GM21723 (cell line): ENCODE data around the gene NFIC.

ENCODE experiments used
- ATAC-seq: cut with Tn5 transposase; IDR thresholded peaks from one replicate; pipeline ENCODE4 v1.9.1; 2021; ENCODE audit warnings: mild to moderate bottlenecking, moderate library complexity; ENCODE audit not compliant: unreplicated experiment

NFIC gene

GRCh38 chr19:3464587-3465235 is 98.3 kb downstream of the NFIC start:
- ATAC-seq = no peak

- ATAC-seq = no peak
These were observed 99.2 kb downstream of the NFIC start for GRCh38 chr19:3465552-3465951.

DNA sequence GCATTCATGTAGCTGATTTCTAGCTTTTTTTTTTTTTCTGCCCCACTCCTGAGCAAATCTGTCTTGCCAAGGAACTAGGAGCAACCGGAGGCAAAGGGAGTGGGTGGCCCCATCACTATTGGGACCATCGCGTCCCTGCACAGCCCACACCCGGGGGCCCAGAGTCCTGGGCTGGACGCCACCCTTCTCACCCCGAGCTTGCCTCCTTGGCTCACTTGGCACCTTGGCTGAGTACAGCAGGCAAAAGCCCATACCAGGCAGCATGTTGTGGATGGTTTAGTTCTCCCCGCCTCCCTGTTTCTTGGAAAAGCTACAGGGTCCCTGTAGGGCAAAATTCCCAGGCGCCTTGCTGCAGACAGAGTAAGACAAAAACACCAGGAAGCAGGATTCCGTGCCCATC is 100.3 kb downstream of the NFIC start:
- ATAC-seq = no peak

- no peak for ATAC-seq
These were observed 101.2 kb downstream of the NFIC start for GRCh38 chr19:3467437-3468198.

DNA sequence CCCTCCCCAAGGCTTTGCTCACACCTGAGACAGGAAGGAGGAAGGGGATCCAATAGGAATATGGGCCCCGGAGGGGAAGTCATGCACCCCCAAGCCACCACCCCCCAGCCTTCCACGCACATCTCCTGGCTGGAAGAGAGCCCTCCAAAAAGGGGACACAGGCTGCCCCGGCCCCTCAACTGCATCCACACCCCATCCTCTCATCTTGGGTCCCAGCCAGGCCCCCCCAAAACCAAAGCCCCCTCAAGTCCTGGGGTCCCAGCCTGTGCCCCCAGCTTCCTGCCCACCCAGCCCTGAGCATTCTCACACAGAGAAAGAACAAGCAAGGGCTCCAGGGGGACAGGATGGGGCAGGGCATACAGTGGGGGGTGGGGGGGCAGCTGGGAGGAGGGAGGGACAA is 101.8 kb downstream of the NFIC start:
- no peak for ATAC-seq

- ATAC-seq = no peak
These were observed 103.5 kb downstream of the NFIC start for GRCh38 chr19:3469638-3470499.

- ATAC-seq = no peak
These were observed 104.2 kb downstream of the NFIC start for GRCh38 chr19:3470500-3471128.

- ATAC-seq = no peak
These were observed 105.7 kb downstream of the NFIC start for GRCh38 chr19:3471954-3472655.

DNA sequence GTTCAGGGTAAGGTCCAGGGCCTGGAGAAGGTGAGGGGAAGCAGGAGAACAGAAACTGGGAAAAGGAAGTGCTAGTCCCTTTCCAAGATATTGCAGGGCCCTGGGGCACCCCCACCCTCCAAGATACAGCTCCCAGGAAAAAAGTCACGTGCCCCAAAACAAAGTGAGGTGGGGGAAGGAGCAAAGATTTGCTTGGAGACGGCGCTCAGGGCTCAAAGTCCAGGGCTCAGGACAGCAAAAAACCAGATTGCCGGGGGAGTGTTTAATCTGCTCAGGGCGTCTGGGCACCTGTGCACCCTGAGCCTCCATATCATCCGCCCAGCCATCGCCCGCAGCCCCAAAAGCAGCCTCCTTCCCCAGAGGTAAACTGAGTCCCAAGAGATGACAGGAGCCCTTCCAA is 107.6 kb downstream of the NFIC start:
- ATAC-seq = no peak

- ATAC-seq = no peak
These were observed 108.2 kb downstream of the NFIC start for GRCh38 chr19:3474614-3475013.

- no peak for ATAC-seq
These were observed 109.1 kb downstream of the NFIC start for GRCh38 chr19:3475449-3475848.

DNA sequence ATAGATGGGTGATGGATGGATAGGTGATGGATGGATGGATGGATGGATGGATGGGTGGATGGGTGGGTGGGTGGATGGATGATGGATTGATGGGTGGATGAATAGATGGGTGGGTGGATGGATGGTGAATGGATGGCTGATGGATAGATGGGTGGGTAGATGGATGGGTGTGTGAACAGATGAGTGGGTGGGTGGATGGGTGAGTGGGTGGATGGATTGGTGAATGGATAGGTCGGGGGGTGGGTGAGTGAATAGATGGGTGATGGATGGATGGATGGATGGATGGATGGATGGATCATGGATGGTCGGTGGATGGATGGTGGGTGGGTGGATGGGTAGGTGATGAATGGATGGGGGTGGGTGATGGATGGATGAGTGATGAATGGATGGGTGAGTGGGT is 110.4 kb downstream of the NFIC start:
- no peak for ATAC-seq

DNA sequence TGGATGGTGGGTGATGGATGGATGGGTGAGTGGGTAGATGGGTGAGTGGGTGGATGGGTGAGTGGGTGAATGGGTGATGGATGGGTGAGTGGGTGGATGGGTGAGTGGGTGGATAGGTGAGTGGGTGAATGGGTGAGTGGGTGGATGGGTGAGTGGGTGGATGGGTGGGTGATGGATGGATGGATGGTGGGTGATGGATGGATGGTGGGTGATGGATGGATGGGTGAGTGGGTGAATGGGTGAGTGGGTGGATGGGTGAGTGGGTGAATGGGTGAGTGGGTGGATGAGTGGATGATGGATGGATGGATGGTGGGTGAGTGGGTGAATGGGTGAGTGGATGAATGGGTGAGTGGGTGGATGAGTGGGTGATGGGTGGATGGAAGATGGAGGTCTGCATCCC is 111.1 kb downstream of the NFIC start:
- no peak for ATAC-seq

- ATAC-seq = no peak
These were observed 111.6 kb downstream of the NFIC start for GRCh38 chr19:3477951-3478350.

DNA sequence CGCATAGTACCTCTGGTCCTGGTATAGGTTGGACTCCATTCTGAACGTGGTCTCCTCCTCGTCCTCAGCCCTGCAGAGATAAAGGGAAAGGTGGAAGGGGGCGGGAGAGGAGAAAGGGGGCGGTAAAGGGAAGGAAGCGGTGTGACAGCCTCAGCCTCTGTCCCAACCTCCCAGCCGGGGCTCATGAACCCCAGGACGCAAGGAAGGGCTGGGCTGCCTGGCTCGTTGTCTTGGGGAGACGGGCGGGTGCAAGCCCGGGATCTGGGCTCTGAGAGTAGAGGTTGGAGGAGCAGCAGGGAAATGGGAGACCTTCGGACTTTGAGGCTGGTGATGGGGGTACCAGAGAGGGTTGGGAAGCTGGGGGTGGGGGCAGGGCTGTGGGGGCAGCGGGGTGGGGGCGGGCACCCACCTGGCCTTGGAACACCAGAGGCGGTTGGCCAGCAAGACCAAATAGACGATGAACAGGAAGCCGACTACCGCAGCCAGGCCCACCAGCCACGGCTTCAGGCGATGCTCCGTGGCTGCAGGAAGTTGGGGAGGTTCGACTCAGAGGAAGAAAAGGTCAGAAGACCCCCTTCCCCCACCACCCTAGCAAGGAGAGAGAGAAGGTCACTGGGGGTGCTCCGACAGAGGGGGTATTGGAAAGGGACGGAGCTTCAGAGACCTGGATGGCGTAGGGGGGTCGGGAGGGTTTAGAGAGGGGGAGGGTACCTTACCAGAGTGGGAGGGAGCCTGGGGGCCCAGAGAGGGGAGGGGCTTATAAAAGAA is 112.2 kb downstream of the NFIC start:
- ATAC-seq = no peak

DNA sequence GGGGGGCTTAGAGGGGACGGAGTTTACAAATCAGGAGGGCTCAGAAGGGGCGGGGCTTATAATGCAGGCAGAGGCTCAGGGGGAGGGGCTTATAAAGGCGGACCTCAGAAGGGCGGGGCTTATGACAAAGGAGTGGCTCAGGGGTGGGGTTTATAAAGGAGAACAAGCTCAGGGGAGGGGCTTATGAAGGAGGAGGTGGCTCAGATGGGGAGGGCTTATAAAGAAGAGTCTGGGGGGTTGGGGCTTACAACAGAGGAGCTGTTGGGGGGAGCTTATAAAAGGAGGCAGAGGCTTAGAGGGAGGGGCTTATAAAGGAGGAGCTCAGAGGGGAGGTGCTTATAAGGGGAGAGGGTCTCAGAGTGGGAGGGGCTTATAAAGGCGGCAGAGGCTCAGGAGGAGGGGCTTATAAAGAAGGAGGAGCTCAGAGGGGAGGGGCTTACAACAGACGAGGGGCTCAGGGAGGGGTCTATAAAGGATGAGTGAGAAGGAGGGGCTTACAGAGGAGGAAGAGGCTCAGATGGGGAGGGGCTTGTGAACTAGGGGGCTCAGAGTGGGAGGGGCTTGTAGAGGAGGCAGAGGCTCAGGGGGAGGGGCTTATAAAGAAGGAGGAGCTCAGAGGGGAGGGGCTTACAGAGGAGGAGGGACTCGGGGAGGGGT is 112.9 kb downstream of the NFIC start:
- ATAC-seq = no peak

DNA sequence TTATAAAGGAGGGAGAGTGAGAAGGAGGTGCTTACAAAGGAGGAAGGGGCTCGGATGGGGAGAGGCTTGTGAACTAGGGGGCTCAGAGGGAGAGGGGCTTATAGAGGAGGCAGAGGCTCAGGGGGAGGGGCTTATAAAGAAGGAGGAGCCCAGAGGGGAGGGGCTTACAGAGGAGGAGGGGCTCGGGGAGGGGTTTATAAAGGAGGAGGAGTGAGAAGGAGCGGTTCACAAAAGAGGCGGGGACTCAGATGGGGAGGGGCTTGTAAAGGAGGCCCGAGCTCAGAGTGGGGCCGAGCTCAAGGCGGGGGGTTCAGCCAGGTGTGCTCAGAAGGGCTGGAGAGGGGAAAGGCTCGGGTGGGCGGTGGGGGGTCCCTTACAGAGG is 113.4 kb downstream of the NFIC start:
- no peak for ATAC-seq

- no peak for ATAC-seq
These were observed 114.2 kb downstream of the NFIC start, which contains the start of gene SMIM24 for GRCh38 chr19:3480383-3481091. TSS of gene SMIM24 (minus strand) at chr19:3480525. CDS start at chr19:3480463, 62 bp downstream.
